Breast epithelium (tissue), 3 donors: ENCODE data around the gene DCHS2.

Experiments used
- CTCF ChIP-seq, 3 donors: fragments of 450-650 bp; IDR thresholded peaks; one replicate each; pipeline ENCODE4 v1.5.1; 2016 to 2017; ENCODE audit warnings: antibody characterized with exemption in 3 of 3, mild to moderate bottlenecking in 3 of 3, moderate library complexity in 3 of 3
- POLR2AphosphoS5 ChIP-seq, 3 donors: sonication (generic); formaldehyde crosslinking; IDR thresholded peaks; one replicate each; pipeline ENCODE4 v1.6.1; 2017; ENCODE audit warnings: antibody characterized with exemption in 3 of 3

DNA sequence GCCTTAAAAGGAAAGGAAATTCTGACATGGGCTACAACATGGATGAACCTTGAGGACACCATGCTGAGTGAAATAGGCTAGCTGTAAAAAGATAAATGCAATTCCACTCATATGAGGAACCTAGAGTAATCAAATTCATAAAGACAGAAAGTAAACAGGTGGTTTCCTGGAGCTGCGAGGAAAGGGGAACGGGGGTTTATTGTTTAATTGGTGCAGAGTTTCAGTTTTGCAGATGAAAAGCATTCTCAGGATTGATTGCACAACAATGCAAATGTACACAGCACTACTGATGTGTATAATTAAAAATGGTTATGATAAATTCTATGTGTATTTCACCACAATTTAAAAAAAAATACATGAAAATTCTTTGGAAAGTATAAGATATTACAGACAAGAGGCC, 34.6 kb upstream of the DCHS2 start:
- TF ChIP-seq CTCF (IDR thresholded peaks at IDR 0.05) (no peak), POLR2AphosphoS5 (IDR thresholded peaks at IDR 0.05) (no peak)
